ENCODE results near the gene PAPPA2. TPM values are rescaled to one million over a fixed set of nuclear protein-coding genes. Genes with fewer than 3 reads are reported as not detected.

PAPPA2 gene
- total RNA-seq, 1 experiment from 2014 or later, result not detected

DNA sequence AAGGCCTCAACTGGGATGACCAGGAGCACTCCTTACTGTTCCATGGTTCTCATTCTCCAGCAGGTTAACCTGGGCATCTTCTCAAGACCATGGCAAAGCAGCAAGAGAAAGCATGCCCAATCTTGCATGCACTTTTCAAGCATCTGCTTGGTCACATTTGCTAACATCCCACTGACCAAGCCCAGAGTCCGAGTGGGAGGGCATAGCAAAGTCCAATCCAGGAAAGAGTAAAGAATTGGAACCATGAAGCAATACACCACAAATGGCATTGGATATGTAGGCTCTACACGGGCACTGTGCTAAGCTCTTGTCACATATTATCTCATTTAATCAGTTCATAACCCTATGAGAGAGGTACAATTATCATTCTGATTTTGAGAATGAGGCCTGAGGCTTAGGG lies 73.6 kb downstream of the PAPPA2 start:
- POLR2A ChIA-PET (ENCODE audit: unreplicated experiment), result no interaction called here
- CTCF ChIA-PET, result no interaction called here
- Histone ChIP-seq H3K79me2 (ENCODE audit: low read depth) (no peaks in the 10 kb centered on the region), H3K4me1 (replicated peaks; ENCODE audit: insufficient read depth) (0 out of 2 replicates have a peak, but pooled peaks cover 4% of the 10 kb centered on the region), H3K9me3 (ENCODE audit: insufficient read depth, low read depth) (no peaks in the 10 kb centered on the region), H3K4me3 (no peak overlapping the region), H4K20me1 (ENCODE audit: insufficient read depth) (no peaks in the 10 kb centered on the region), H3F3A (ENCODE audit: insufficient read depth, low read depth) (no peaks in the 10 kb centered on the region), H3K4me2 (no peak overlapping the region), H2AFZ (no peak overlapping the region), H3K9me2 (ENCODE audit: insufficient read depth) (no peaks in the 10 kb centered on the region), H3K27me3 (ENCODE audit: insufficient read depth, low read depth) (peaks cover 7% of the 10 kb centered on the region; the same call in 1 of the 2 replicates), H3K36me3 (ENCODE audit: low read depth) (no peaks in the 10 kb centered on the region), H3K27ac (no peak overlapping the region)
- intact Hi-C loops (cut with micrococcal nuclease; ENCODE audit: unreplicated experiment), result no loop called here
- no peak for DNase-seq
- no TSS peak for BruUV-seq (replicated peaks)
- no peak for TF ChIP-seq EZH2 (IDR thresholded peaks at IDR 0.05; ENCODE audit: low read depth)
- TF ChIP-seq, protein P1, sequence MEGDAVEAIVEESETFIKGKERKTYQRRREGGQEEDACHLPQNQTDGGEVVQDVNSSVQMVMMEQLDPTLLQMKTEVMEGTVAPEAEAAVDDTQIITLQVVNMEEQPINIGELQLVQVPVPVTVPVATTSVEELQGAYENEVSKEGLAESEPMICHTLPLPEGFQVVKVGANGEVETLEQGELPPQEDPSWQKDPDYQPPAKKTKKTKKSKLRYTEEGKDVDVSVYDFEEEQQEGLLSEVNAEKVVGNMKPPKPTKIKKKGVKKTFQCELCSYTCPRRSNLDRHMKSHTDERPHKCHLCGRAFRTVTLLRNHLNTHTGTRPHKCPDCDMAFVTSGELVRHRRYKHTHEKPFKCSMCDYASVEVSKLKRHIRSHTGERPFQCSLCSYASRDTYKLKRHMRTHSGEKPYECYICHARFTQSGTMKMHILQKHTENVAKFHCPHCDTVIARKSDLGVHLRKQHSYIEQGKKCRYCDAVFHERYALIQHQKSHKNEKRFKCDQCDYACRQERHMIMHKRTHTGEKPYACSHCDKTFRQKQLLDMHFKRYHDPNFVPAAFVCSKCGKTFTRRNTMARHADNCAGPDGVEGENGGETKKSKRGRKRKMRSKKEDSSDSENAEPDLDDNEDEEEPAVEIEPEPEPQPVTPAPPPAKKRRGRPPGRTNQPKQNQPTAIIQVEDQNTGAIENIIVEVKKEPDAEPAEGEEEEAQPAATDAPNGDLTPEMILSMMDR (conservative IDR thresholded peaks at IDR 0.05), result no peak

DNA sequence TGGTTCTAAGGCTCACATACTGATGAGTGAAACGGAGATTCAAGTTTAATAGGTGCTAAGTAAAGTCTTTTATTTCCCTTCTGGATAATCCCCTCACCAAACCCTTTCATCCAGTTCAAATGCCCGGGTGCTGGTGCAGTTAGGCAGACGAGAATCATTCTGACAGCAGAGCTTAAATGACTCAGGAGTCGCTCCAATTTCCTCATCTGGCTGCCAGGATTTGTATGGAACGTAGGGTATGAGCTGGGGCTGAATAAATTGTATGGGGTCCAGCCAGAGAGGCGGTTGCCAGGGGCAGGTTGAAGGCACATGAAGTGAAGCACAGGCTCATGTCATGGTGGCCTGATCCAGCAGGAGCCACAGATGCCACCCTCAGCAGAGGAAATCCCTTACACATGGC lies 76.0 kb downstream of the PAPPA2 start:
- intact Hi-C loops (cut with micrococcal nuclease; ENCODE audit: unreplicated experiment), result no loop called here
- no TSS peak for BruUV-seq (replicated peaks)
- CTCF ChIA-PET, result no interaction called here

GRCh38 chr1:176540428-176540827 lies 77.5 kb downstream of the PAPPA2 start:
- H3K79me2 ChIP-seq (ENCODE audit: low read depth), result no peaks in the 10 kb centered on the region
- intact Hi-C loops (cut with micrococcal nuclease; ENCODE audit: unreplicated experiment), result no loop called here

More for the DNA sequence above, 76.0 kb downstream of the PAPPA2 start:
- no peaks in the 10 kb centered on the region for H3K36me3 ChIP-seq (ENCODE audit: low read depth)
- H3K79me2 ChIP-seq (ENCODE audit: low read depth), result no peaks in the 10 kb centered on the region
- H4K20me1 ChIP-seq (ENCODE audit: insufficient read depth), result no peaks in the 10 kb centered on the region
- POLR2A ChIA-PET (ENCODE audit: unreplicated experiment), result no interaction called here
- H3K4me1 ChIP-seq (replicated peaks; ENCODE audit: insufficient read depth), result no peaks in the 10 kb centered on the region
- peaks cover 7% of the 10 kb centered on the region; the same call in 1 of the 2 replicates for H3K27me3 ChIP-seq (ENCODE audit: insufficient read depth, low read depth)
- H3K27ac ChIP-seq, result no peak overlapping the region
- no peaks in the 10 kb centered on the region for H3K9me2 ChIP-seq (ENCODE audit: insufficient read depth)
- DNase-seq, result no peak
- no peak for TF ChIP-seq EZH2 (IDR thresholded peaks at IDR 0.05; ENCODE audit: low read depth)
- TF ChIP-seq, protein P1 (conservative IDR thresholded peaks at IDR 0.05), result no peak
- no peak overlapping the region for H2AFZ ChIP-seq
- H3K4me3 ChIP-seq, result no peak overlapping the region
- no peaks in the 10 kb centered on the region for H3F3A ChIP-seq (ENCODE audit: insufficient read depth, low read depth)
- H3K9me3 ChIP-seq (ENCODE audit: insufficient read depth, low read depth), result no peaks in the 10 kb centered on the region
- no peak overlapping the region for H3K4me2 ChIP-seq

More at GRCh38 chr1:176540428-176540827, 77.5 kb downstream of the PAPPA2 start:
- TF ChIP-seq EZH2 (IDR thresholded peaks at IDR 0.05; ENCODE audit: low read depth), result no peak
- TF ChIP-seq, protein P1 (conservative IDR thresholded peaks at IDR 0.05), result no peak
- ChIA-PET CTCF (no interaction called here), POLR2A (ENCODE audit: unreplicated experiment) (no interaction called here)
- 0 out of 2 replicates have a peak, but pooled peaks cover 8% of the 10 kb centered on the region for H3K27me3 ChIP-seq (ENCODE audit: insufficient read depth, low read depth)
- H4K20me1 ChIP-seq (ENCODE audit: insufficient read depth), result no peaks in the 10 kb centered on the region
- no peak overlapping the region for H3K4me2 ChIP-seq
- BruUV-seq (replicated peaks), result no TSS peak
- H2AFZ ChIP-seq, result no peak overlapping the region
- no peak overlapping the region for H3K4me3 ChIP-seq
- DNase-seq, result no peak
- H3F3A ChIP-seq (ENCODE audit: insufficient read depth, low read depth), result no peaks in the 10 kb centered on the region
- H3K9me3 ChIP-seq (ENCODE audit: insufficient read depth, low read depth), result no peaks in the 10 kb centered on the region
- H3K36me3 ChIP-seq (ENCODE audit: low read depth), result no peaks in the 10 kb centered on the region
- no peaks in the 10 kb centered on the region for H3K4me1 ChIP-seq (replicated peaks; ENCODE audit: insufficient read depth)
- H3K27ac ChIP-seq, result no peak overlapping the region
- H3K9me2 ChIP-seq (ENCODE audit: insufficient read depth), result no peaks in the 10 kb centered on the region

Data from PC-9 (cell line).